Esophagus muscularis mucosa (tissue), 4 donors: Measurements from ENCODE around the gene SLITRK3. TPM values are rescaled to one million over a fixed set of nuclear protein-coding genes. Genes with fewer than 3 reads are reported as not detected.

Experiments used
- DNase-seq: peaks from one replicate; pipeline ENCODE4 v3.0.0-alpha.2; 2017; ENCODE audit errors: extremely low spot score
- H3K27ac ChIP-seq, 4 donors: fragments of 200-600 bp; sonication (generic); replicated peaks in 1 of 4; 1 replicate in 3 of 4; 2 replicates in 1 of 4; pipeline ENCODE4 v1.5.1; 2016 to 2019; ENCODE audit warnings: mild to moderate bottlenecking in 1 of 4
- H3K27me3 ChIP-seq, 4 donors: fragments of 200-600 bp; sonication (generic); one replicate each; pipeline versions ENCODE4 v1.5.1 to v1.6.0; 2016 to 2019
- H3K36me3 ChIP-seq, 4 donors: fragments of 200-600 bp; sonication (generic); one replicate each; pipeline ENCODE4 v1.5.1; 2016 to 2019
- H3K4me1 ChIP-seq, 4 donors: fragments of 200-600 bp; sonication (generic); one replicate each; pipeline ENCODE4 v1.5.1; 2016 to 2019
- H3K4me3 ChIP-seq, 4 donors: fragments of 200-600 bp; sonication (generic); 1 replicate in 2 of 4; 2 replicates in 2 of 4; pipeline ENCODE4 v1.5.1; 2016 to 2019; ENCODE audit warnings: mild to moderate bottlenecking in 4 of 4, moderate library complexity in 1 of 4
- H3K9me3 ChIP-seq, 4 donors: fragments of 200-600 bp; sonication (generic); 1 replicate in 3 of 4; 2 replicates in 1 of 4; pipeline ENCODE4 v1.5.1; 2016 to 2019
- CTCF ChIP-seq, 3 experiments: fragments of 200-600 bp in 2 of 3; fragments of 450-650 bp in 1 of 3; sonication (generic) in 2 of 3; IDR thresholded peaks; one replicate each; pipeline ENCODE4 v1.5.1; 2017 to 2019; ENCODE audit warnings: antibody characterized with exemption in 3 of 3, mild to moderate bottlenecking in 2 of 3, moderate library complexity in 1 of 3
- EP300 ChIP-seq: sonication (generic); formaldehyde crosslinking; IDR thresholded peaks from one replicate; pipeline ENCODE4 v1.6.1; 2017; ENCODE audit warnings: antibody characterized with exemption
- POLR2A ChIP-seq: fragments of 450-650 bp; IDR thresholded peaks from one replicate; pipeline ENCODE4 v1.6.1; 2017; ENCODE audit warnings: antibody characterized with exemption, moderate library complexity, mild to moderate bottlenecking, low read depth
- POLR2AphosphoS5 ChIP-seq, 2 donors: sonication (generic); formaldehyde crosslinking; IDR thresholded peaks; one replicate each; pipeline ENCODE4 v1.6.1; 2017; ENCODE audit warnings: antibody characterized with exemption in 2 of 2
- WGBS: methylation state at CpG from one replicate; pipeline ENCODE4 v1.1.5; 2018; 5-methylcytosine and 5-hydroxymethylcytosine counted together
- intact Hi-C: fragments of 100-400 bp; cut with DNase I; formaldehyde crosslinking; loops from one replicate; pipeline ENCODE4 v1.15.1; 2023
- total RNA-seq, 4 donors: library from RNA; depleted of rRNA; stranded (reverse); fragments of >200 nt; gene quantifications; one replicate each; pipeline versions ENCODE4 v1.1.0 to v1.2.1, GENCODE V29; 2016

SLITRK3 gene
- total RNA-seq, 4 donors from 2014 or later: 14.5 to 29.3 (median 16.9) TPM

GRCh38 chr3:165193366-165194254 lies 2.6 kb downstream of the SLITRK3 start:
- intact Hi-C loops: no loop called here
- TF ChIP-seq POLR2A: no peak
- TF ChIP-seq POLR2AphosphoS5 (IDR thresholded peaks at IDR 0.05): no peak
- no peak for TF ChIP-seq EP300
- TF ChIP-seq CTCF (IDR thresholded peaks at IDR 0.05): no peak
- no peak for DNase-seq
- Histone ChIP-seq H3K27ac (peak overlapping the region; percentile 85 to 93 (median 89)), H3K27me3 (peaks cover 0 to 47% (median 14%) of the 10 kb centered on the region in 4 donors), H3K4me1 (peaks cover 30 to 47% (median 35%) of the 10 kb centered on the region in 4 donors), H3K9me3 (no peaks in the 10 kb centered on the region), H3K4me3 (peak overlapping the region; percentile 67 to 74 (median 70)), H3K36me3 (peaks cover 0 to 3% (median 0%) of the 10 kb centered on the region in 4 donors)
- 2% methylated on average over 18 of the region's 18 CpGs for WGBS

- TF ChIP-seq EP300: no peak
- peak overlapping the region; percentile 85 to 93 (median 89) for H3K27ac ChIP-seq
- peak overlapping the region; percentile 67 to 74 (median 70) for H3K4me3 ChIP-seq
- no peaks in the 10 kb centered on the region for H3K9me3 ChIP-seq
- H3K4me1 ChIP-seq: peaks cover 30 to 51% (median 35%) of the 10 kb centered on the region in 4 donors
- H3K27me3 ChIP-seq: peaks cover 0 to 40% (median 14%) of the 10 kb centered on the region in 4 donors
- intact Hi-C loops: no loop called here
- WGBS: 4% methylated on average over 14 of the region's 14 CpGs
- no peak for DNase-seq
- H3K36me3 ChIP-seq: peaks cover 0 to 10% (median 0%) of the 10 kb centered on the region in 4 donors
Measured at GRCh38 chr3:165192610-165193192, 3.5 kb downstream of the SLITRK3 start.

- Histone ChIP-seq H3K27me3 (peaks cover 0 to 28% (median 13%) of the 10 kb centered on the region in 4 donors), H3K9me3 (no peaks in the 10 kb centered on the region), H3K4me3 (peak overlapping the region in 2 of 4 donors; percentile 67 to 71), H3K27ac (peak overlapping the region in 1 of 4 donors; percentile 90), H3K4me1 (peaks cover 20 to 43% (median 25%) of the 10 kb centered on the region in 4 donors), H3K36me3 (peaks cover 0 to 10% (median 0%) of the 10 kb centered on the region in 4 donors)
- no peak for DNase-seq
- no peak for TF ChIP-seq POLR2A
- TF ChIP-seq CTCF (IDR thresholded peaks at IDR 0.05): no peak
- no peak for TF ChIP-seq EP300
- TF ChIP-seq POLR2AphosphoS5 (IDR thresholded peaks at IDR 0.05): no peak
- intact Hi-C loops: no loop called here
- 51% methylated on average over 3 of the region's 3 CpGs for WGBS
Measured at GRCh38 chr3:165191491-165191890, 4.7 kb downstream of the SLITRK3 start.

GRCh38 chr3:165188452-165188851 lies 7.7 kb downstream of the SLITRK3 start:
- DNase-seq: no peak
- peaks cover 3 to 29% (median 10%) of the 10 kb centered on the region in 4 donors for H3K4me1 ChIP-seq
- no peak overlapping the region for H3K27ac ChIP-seq
- H3K36me3 ChIP-seq: peaks cover 0 to 10% (median 0%) of the 10 kb centered on the region in 4 donors
- peaks cover 0 to 5% (median 0%) of the 10 kb centered on the region in 4 donors for H3K27me3 ChIP-seq
- no peaks in the 10 kb centered on the region for H3K9me3 ChIP-seq
- TF ChIP-seq POLR2A (no peak), CTCF (IDR thresholded peaks at IDR 0.05) (no peak), POLR2AphosphoS5 (IDR thresholded peaks at IDR 0.05) (no peak), EP300 (no peak)
- 93% methylated on average over 11 of the region's 12 CpGs for WGBS
- no peak overlapping the region for H3K4me3 ChIP-seq
- intact Hi-C loops: no loop called here

GRCh38 chr3:165185707-165186327 lies 10.4 kb downstream of the SLITRK3 start:
- H3K27me3 ChIP-seq: no peaks in the 10 kb centered on the region
- TF ChIP-seq POLR2A (no peak), CTCF (IDR thresholded peaks at IDR 0.05) (peak; percentile 73 to 85 (median 80)), POLR2AphosphoS5 (IDR thresholded peaks at IDR 0.05) (no peak)
- no peak overlapping the region for H3K27ac ChIP-seq
- intact Hi-C loops: no loop called here
- H3K9me3 ChIP-seq: no peaks in the 10 kb centered on the region
- WGBS: 25% methylated on average over 8 of the region's 8 CpGs
- DNase-seq: no peak
- peaks cover 0 to 12% (median 4%) of the 10 kb centered on the region in 4 donors for H3K4me1 ChIP-seq
- H3K4me3 ChIP-seq: no peak overlapping the region
- peaks cover 0 to 10% (median 0%) of the 10 kb centered on the region in 4 donors for H3K36me3 ChIP-seq
